GM21619 (cell line): Measurements from ENCODE around the gene GLE1.
"Not testable (repeated sequence)": the region's sequence is repeated elsewhere in the genome, so short reads cannot be mapped to it uniquely, and the experiment has no call there.

ENCODE experiments used
- ATAC-seq: cut with Tn5 transposase; IDR thresholded peaks from one replicate; pipeline ENCODE4 v1.9.1; 2021; ENCODE audit not compliant: unreplicated experiment

Gene GLE1

GRCh38 chr9:128495296-128495695 lies 9.2 kb upstream of the GLE1 start:
- no peak for ATAC-seq

DNA sequence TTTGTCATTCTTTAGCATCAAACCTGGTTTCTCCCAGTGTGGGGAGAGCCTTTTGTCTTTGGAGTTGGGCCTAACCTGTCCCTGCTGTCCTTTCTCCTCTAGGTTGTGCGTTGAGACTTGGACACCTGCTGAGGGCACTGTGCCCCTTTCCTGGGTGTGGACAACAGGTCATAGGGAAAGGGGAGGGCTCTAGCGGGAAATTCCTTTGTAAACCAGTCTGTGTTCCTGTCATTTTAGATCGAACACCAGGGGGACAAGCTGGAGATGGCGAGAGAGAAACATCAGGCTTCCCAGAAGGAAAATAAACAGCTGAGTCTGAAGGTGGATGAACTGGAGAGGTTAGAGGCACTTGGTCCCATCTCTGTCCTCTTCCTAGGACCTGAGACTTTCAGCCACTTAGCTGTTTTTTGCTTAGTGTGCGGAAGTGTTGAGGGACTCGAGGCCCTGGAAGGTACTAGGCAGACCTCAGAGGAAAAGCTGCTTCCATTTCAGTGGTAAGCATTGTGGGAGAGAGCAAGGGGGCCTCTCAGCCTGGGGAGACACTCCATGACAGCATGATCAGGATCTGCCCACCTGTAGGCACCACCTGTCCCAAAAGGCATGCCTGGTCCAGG lies 8.6 kb upstream of the GLE1 start:
- no peak for ATAC-seq

- ATAC-seq: no peak
Observed at GRCh38 chr9:128497824-128498610, 6.5 kb upstream of the GLE1 start.

GRCh38 chr9:128498911-128499310 lies 5.6 kb upstream of the GLE1 start:
- no peak for ATAC-seq

- ATAC-seq: no peak
Observed at GRCh38 chr9:128499920-128500319, 4.6 kb upstream of the GLE1 start.

GRCh38 chr9:128503415-128503825 lies 1.1 kb upstream of the GLE1 start:
- ATAC-seq: not testable (repeated sequence)

- ATAC-seq: no peak
Observed at GRCh38 chr9:128503870-128504269, 649 bp upstream of the GLE1 start.

DNA sequence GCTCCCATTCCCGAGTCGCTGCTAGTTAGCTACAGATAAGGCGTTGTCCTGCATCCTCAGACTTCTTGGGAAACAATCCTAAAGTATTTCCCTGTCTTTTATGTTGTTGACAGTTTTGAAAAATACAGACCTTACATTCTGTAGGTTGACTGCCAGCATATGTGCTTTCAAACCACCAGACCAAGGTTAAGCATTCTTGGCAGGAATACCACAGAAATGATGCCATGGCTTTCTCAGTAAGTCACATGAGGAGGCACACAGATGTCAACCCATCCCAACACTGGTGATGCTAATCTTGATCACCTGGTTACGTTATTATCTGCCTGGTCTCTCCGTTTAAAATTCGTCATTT lies 871 bp downstream of the GLE1 start:
- no peak for ATAC-seq

- not testable (repeated sequence) for ATAC-seq
Observed at GRCh38 chr9:128505906-128506305, 1.4 kb downstream of the GLE1 start.

GRCh38 chr9:128512820-128513219 lies 8.3 kb downstream of the GLE1 start:
- no peak for ATAC-seq

DNA sequence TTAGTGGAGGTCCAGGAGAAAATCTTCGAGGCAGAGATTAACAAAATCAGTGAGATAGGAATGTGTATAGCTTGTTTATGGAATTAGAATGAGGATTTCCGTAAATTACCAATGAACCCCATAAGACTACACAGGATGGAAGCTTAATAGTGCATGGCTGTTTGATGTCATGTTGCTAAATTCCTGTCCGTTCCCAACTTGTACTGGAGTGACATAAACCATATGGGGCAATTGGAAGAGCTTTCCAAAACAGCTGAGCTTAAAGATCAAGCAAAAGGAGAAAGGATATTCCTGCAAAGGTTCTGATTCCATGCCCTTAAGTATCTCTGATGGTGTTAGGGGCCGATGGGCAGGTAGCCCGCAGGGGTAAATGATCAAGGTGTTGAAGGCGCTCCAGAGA lies 17.4 kb downstream of the GLE1 start:
- ATAC-seq: no peak

GRCh38 chr9:128523199-128523925 lies 18.8 kb downstream of the GLE1 start:
- ATAC-seq: no peak

GRCh38 chr9:128526720-128527119 lies 22.2 kb downstream of the GLE1 start:
- no peak for ATAC-seq

GRCh38 chr9:128528445-128529160 lies 24.1 kb downstream of the GLE1 start:
- no peak for ATAC-seq

- no peak for ATAC-seq
Observed at GRCh38 chr9:128529191-128529590, 24.7 kb downstream of the GLE1 start.

DNA sequence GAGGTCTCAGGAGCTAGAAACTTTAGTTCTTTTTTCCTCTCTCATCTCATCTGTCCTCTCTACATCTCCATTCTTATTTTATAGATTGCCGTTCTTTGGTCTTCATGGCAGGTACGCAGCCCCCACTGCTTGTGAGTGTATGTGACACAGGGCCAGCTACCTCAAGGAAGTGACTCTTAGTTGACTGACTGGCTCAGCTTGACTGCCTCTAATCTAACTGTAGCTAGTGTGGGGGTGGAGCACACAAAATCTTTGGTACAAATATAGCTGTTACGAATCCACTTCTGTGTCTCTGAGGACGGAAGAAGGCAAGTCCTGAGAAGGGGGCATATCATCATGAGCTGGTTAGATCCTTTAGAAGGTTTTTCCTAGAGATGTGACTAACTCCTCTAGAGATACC lies 28.1 kb downstream of the GLE1 start:
- no peak for ATAC-seq

- ATAC-seq: no peak
Observed at GRCh38 chr9:128540634-128541360, 36.3 kb downstream of the GLE1 start.

GRCh38 chr9:128546504-128546903 lies 42.0 kb downstream of the GLE1 start:
- no peak for ATAC-seq

GRCh38 chr9:128548876-128549275 lies 44.4 kb downstream of the GLE1 start:
- ATAC-seq: no peak

DNA sequence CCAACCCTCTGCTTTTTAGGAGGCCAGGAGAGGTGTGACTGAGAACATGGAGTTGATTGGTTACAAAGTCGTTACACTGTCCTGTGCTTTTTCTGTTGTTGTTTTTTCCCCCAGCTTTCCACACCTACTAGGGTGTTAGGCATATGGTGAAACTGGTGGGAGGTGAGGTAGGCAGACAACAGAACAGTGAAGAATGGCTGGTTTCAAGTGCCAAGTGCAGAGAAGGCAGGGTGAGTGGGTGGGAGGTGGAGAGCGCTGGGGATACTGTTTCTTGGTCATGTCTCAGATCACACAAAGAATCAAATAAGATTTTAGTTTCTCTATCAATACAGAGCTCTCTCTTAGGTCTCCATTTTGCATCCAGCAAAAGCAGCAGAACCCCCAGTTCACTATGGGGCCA lies 45.7 kb downstream of the GLE1 start:
- no peak for ATAC-seq
